ENCODE measurements around the gene MSI2. TPM values are rescaled to one million over a fixed set of nuclear protein-coding genes. Genes with fewer than 3 reads are reported as not detected.

The MSI2 gene
- total and polyA plus RNA-seq, 2 experiments from 2014 or later, result 4.3 to 17.9 TPM

GRCh38 chr17:57236686-57237299 is 19.5 kb upstream of the MSI2 start:
- DNase-seq, result no peak
- in situ Hi-C loops (cut with MboI), result no loop called here
- H4K20me1 ChIP-seq (ENCODE audit: insufficient read depth), result no peaks in the 10 kb centered on the region
- no peak for TF ChIP-seq EZH2phosphoT487 (IDR thresholded peaks at IDR 0.05; ENCODE audit: insufficient read depth, low read depth)
- TF ChIP-seq EZH2 (IDR thresholded peaks at IDR 0.05; ENCODE audit: insufficient read depth, poor library complexity, severe bottlenecking), result no peak
- H3K27me3 ChIP-seq (replicated peaks; ENCODE audit: insufficient read depth), result peaks cover 31% of the 10 kb centered on the region; the same call in 1 of the 2 replicates
- no peaks in the 10 kb centered on the region for H3K4me1 ChIP-seq (ENCODE audit: insufficient read depth)
- no peaks in the 10 kb centered on the region for H3F3A ChIP-seq (ENCODE audit: insufficient read depth)
- no peaks in the 10 kb centered on the region for H3K9me3 ChIP-seq (ENCODE audit: low read depth)
- no peak overlapping the region for H3K4me2 ChIP-seq (ENCODE audit: unreplicated experiment)
- no peaks in the 10 kb centered on the region for H3K9me2 ChIP-seq (ENCODE audit: insufficient read depth)
- no peaks in the 10 kb centered on the region for H3K36me3 ChIP-seq (ENCODE audit: low read depth)
- no peak overlapping the region for H3K27ac ChIP-seq
- H2AFZ ChIP-seq, result no peak overlapping the region
- H3K4me3 ChIP-seq, result no peak overlapping the region
- 55 to 70% methylated on average over 5 of the region's 5 CpGs for WGBS, 2 experiments (ENCODE audit: low coverage in 1 of 2, low lambda C conversion rate in 2 of 2, missing lambda C conversion rate in 2 of 2)
- no peaks in the 10 kb centered on the region for H3K79me2 ChIP-seq (ENCODE audit: insufficient read depth)
- no peak overlapping the region for H3K9ac ChIP-seq

GRCh38 chr17:57240648-57241047 is 15.7 kb upstream of the MSI2 start:
- Histone ChIP-seq H3K27ac (no peak overlapping the region), H3K79me2 (ENCODE audit: insufficient read depth) (no peaks in the 10 kb centered on the region), H3K4me1 (ENCODE audit: insufficient read depth) (no peaks in the 10 kb centered on the region), H4K20me1 (ENCODE audit: insufficient read depth) (no peaks in the 10 kb centered on the region), H3K36me3 (ENCODE audit: low read depth) (no peaks in the 10 kb centered on the region), H3K4me2 (ENCODE audit: unreplicated experiment) (no peak overlapping the region), H3K9me3 (ENCODE audit: low read depth) (no peaks in the 10 kb centered on the region), H3K9me2 (ENCODE audit: insufficient read depth) (no peaks in the 10 kb centered on the region), H3K27me3 (replicated peaks; ENCODE audit: insufficient read depth) (peaks cover 34% of the 10 kb centered on the region; the same call in 1 of the 2 replicates), H3K4me3 (no peak overlapping the region), H2AFZ (no peak overlapping the region), H3F3A (ENCODE audit: insufficient read depth) (no peaks in the 10 kb centered on the region), H3K9ac (no peak overlapping the region)
- WGBS, 2 experiments (ENCODE audit: low coverage in 1 of 2, low lambda C conversion rate in 2 of 2, missing lambda C conversion rate in 2 of 2), result 39 to 40% methylated on average over 3 of the region's 3 CpGs
- TF ChIP-seq EZH2 (IDR thresholded peaks at IDR 0.05; ENCODE audit: insufficient read depth, poor library complexity, severe bottlenecking), result no peak
- TF ChIP-seq EZH2phosphoT487 (IDR thresholded peaks at IDR 0.05; ENCODE audit: insufficient read depth, low read depth), result no peak
- in situ Hi-C loops (cut with MboI), result loop anchor here (10.0 kb wide), 1 partner anchor 504 kb away; the partner anchor contains the start of gene CCDC182
- DNase-seq, result no peak

- Histone ChIP-seq H3K9me3 (ENCODE audit: low read depth) (no peaks in the 10 kb centered on the region), H4K20me1 (ENCODE audit: insufficient read depth) (no peaks in the 10 kb centered on the region), H3K9me2 (ENCODE audit: insufficient read depth) (no peaks in the 10 kb centered on the region), H2AFZ (no peak overlapping the region), H3K4me2 (ENCODE audit: unreplicated experiment) (no peak overlapping the region), H3K4me3 (no peak overlapping the region), H3K79me2 (ENCODE audit: insufficient read depth) (no peaks in the 10 kb centered on the region), H3K27me3 (replicated peaks; ENCODE audit: insufficient read depth) (peaks cover 37% of the 10 kb centered on the region; the same call in 1 of the 2 replicates), H3K36me3 (ENCODE audit: low read depth) (no peaks in the 10 kb centered on the region), H3K27ac (no peak overlapping the region), H3K4me1 (ENCODE audit: insufficient read depth) (no peaks in the 10 kb centered on the region), H3F3A (ENCODE audit: insufficient read depth) (no peaks in the 10 kb centered on the region), H3K9ac (no peak overlapping the region)
- no peak for TF ChIP-seq EZH2phosphoT487 (IDR thresholded peaks at IDR 0.05; ENCODE audit: insufficient read depth, low read depth)
- TF ChIP-seq EZH2 (IDR thresholded peaks at IDR 0.05; ENCODE audit: insufficient read depth, poor library complexity, severe bottlenecking), result no peak
- in situ Hi-C loops (cut with MboI), result loop anchor here (10.0 kb wide), 1 partner anchor 503 kb away; the partner anchor contains the start of gene CCDC182
- no peak for DNase-seq
- 72 to 73% methylated on average over 7 of the region's 7 CpGs for WGBS, 2 experiments (ENCODE audit: low coverage in 1 of 2, low lambda C conversion rate in 2 of 2, missing lambda C conversion rate in 2 of 2)
Measured at GRCh38 chr17:57242148-57242547, 14.2 kb upstream of the MSI2 start.

- H3K27me3 ChIP-seq (replicated peaks; ENCODE audit: insufficient read depth), result peaks cover 29% of the 10 kb centered on the region; the same call in 1 of the 2 replicates
- TF ChIP-seq EZH2 (IDR thresholded peaks at IDR 0.05; ENCODE audit: insufficient read depth, poor library complexity, severe bottlenecking) (no peak), EZH2phosphoT487 (IDR thresholded peaks at IDR 0.05; ENCODE audit: insufficient read depth, low read depth) (no peak)
- peak; percentile 78 for DNase-seq
- no peaks in the 10 kb centered on the region for H3K4me1 ChIP-seq (ENCODE audit: insufficient read depth)
- H3K4me3 ChIP-seq, result no peak overlapping the region
- H3K27ac ChIP-seq, result no peak overlapping the region
- H3K79me2 ChIP-seq (ENCODE audit: insufficient read depth), result no peaks in the 10 kb centered on the region
- H3K9ac ChIP-seq, result no peak overlapping the region
- 9 to 10% methylated on average over 13 of the region's 13 CpGs for WGBS, 2 experiments (ENCODE audit: low coverage in 1 of 2, low lambda C conversion rate in 2 of 2, missing lambda C conversion rate in 2 of 2)
- no peak overlapping the region for H3K4me2 ChIP-seq (ENCODE audit: unreplicated experiment)
- no peaks in the 10 kb centered on the region for H3K9me3 ChIP-seq (ENCODE audit: low read depth)
- no peak overlapping the region for H2AFZ ChIP-seq
- in situ Hi-C loops (cut with MboI), result loop anchor here (10.0 kb wide), 1 partner anchor 502 kb away; the partner anchor contains the start of gene CCDC182
- H4K20me1 ChIP-seq (ENCODE audit: insufficient read depth), result no peaks in the 10 kb centered on the region
- no peaks in the 10 kb centered on the region for H3K36me3 ChIP-seq (ENCODE audit: low read depth)
- no peaks in the 10 kb centered on the region for H3K9me2 ChIP-seq (ENCODE audit: insufficient read depth)
- no peaks in the 10 kb centered on the region for H3F3A ChIP-seq (ENCODE audit: insufficient read depth)
Measured at GRCh38 chr17:57243171-57243622, 13.1 kb upstream of the MSI2 start.

Measured in GM23248 (cell line).